Esophagus squamous epithelium (tissue), 4 donors: ENCODE measurements around the gene GALE.
"Not testable (repeated sequence)": the region's sequence is repeated elsewhere in the genome, so short reads cannot be mapped to it uniquely, and the experiment has no call there.

Experiments used
- POLR2A ChIP-seq, 4 donors: fragments of 450-650 bp; IDR thresholded peaks; one replicate each; pipeline ENCODE4 v1.6.1; 2017; ENCODE audit warnings: antibody characterized with exemption in 4 of 4, mild to moderate bottlenecking in 4 of 4, moderate library complexity in 3 of 4
- TF ChIP-seq, protein P1 (sequence below), 6 experiments: fragments of 450-650 bp in 4 of 6; fragments of 200-600 bp in 2 of 6; sonication (generic) in 2 of 6; IDR thresholded peaks; one replicate each; pipeline ENCODE4 v1.5.1; 2016 to 2019; ENCODE audit warnings: antibody characterized with exemption in 6 of 6, mild to moderate bottlenecking in 4 of 6, moderate library complexity in 4 of 6

DNA sequence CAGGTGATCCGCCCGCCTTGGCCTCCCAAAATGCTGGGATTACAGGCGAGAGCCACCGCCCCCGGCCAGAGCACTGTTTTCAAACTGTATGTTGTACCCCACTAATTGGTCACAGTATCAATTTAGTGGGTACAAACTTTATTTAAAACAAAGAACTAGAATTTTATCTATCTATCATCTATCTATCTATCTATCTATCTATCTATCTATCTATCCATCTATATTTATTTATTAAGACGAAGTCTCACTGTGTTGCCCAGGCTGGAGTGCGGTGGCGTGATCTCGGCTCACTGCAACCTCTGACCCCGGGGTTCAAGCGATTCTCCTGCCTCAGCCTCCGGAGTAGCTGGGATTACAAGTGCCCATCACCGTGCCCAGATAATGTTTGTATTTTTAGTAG lies 26.0 kb upstream of the GALE start:
- TF ChIP-seq, protein P1, sequence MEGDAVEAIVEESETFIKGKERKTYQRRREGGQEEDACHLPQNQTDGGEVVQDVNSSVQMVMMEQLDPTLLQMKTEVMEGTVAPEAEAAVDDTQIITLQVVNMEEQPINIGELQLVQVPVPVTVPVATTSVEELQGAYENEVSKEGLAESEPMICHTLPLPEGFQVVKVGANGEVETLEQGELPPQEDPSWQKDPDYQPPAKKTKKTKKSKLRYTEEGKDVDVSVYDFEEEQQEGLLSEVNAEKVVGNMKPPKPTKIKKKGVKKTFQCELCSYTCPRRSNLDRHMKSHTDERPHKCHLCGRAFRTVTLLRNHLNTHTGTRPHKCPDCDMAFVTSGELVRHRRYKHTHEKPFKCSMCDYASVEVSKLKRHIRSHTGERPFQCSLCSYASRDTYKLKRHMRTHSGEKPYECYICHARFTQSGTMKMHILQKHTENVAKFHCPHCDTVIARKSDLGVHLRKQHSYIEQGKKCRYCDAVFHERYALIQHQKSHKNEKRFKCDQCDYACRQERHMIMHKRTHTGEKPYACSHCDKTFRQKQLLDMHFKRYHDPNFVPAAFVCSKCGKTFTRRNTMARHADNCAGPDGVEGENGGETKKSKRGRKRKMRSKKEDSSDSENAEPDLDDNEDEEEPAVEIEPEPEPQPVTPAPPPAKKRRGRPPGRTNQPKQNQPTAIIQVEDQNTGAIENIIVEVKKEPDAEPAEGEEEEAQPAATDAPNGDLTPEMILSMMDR (IDR thresholded peaks at IDR 0.05) = not testable (repeated sequence)
- TF ChIP-seq POLR2A (IDR thresholded peaks at IDR 0.05) = not testable (repeated sequence)
